Sigmoid colon (tissue), 7 donors: ENCODE data around the gene SERPINB11. TPM values are rescaled to one million over a fixed set of nuclear protein-coding genes. Genes with fewer than 3 reads are reported as not detected.

Source experiments
- DNase-seq: peaks from one replicate; pipeline ENCODE4 v3.0.0-alpha.2; 2019
- H3K27ac ChIP-seq, 4 donors: fragments of 200-600 bp; sonication (generic); one replicate each; pipeline ENCODE4 v1.5.1; 2016 to 2019; ENCODE audit warnings: mild to moderate bottlenecking in 1 of 4
- H3K27me3 ChIP-seq, 3 donors: fragments of 200-600 bp; sonication (generic); one replicate each; pipeline ENCODE4 v1.5.1; 2019; ENCODE audit warnings: mild to moderate bottlenecking in 1 of 3
- H3K36me3 ChIP-seq, 4 donors: fragments of 200-600 bp; sonication (generic); one replicate each; pipeline ENCODE4 v1.5.1; 2016 to 2019
- H3K4me1 ChIP-seq, 4 donors: fragments of 200-600 bp; sonication (generic); one replicate each; pipeline ENCODE4 v1.5.1; 2017 to 2019
- H3K4me3 ChIP-seq, 4 donors: fragments of 200-600 bp; sonication (generic); one replicate each; pipeline ENCODE4 v1.5.1; 2017 to 2019; ENCODE audit warnings: mild to moderate bottlenecking in 2 of 4, moderate library complexity in 1 of 4
- H3K9me3 ChIP-seq, 4 donors: fragments of 200-600 bp in 3 of 4; sonication (generic) in 3 of 4; one replicate each; pipeline versions ENCODE4 v1.5.1 to v1.6.1; 2013 to 2019
- EP300 ChIP-seq, 4 donors: sonication (generic); formaldehyde crosslinking; IDR thresholded peaks; one replicate each; pipeline ENCODE4 v1.6.1; 2017; ENCODE audit warnings: antibody characterized with exemption in 4 of 4
- POLR2A ChIP-seq, 2 donors: fragments of 450-650 bp; IDR thresholded peaks; one replicate each; pipeline ENCODE4 v1.6.1; 2016; ENCODE audit warnings: antibody characterized with exemption in 2 of 2, mild to moderate bottlenecking in 2 of 2, moderate library complexity in 2 of 2
- POLR2AphosphoS5 ChIP-seq, 4 donors: sonication (generic); formaldehyde crosslinking; IDR thresholded peaks; one replicate each; pipeline ENCODE4 v1.6.1; 2017; ENCODE audit warnings: antibody characterized with exemption in 4 of 4
- WGBS, 2 donors: extraction: QIAGEN DNeasy Blood & Tissue Kit; methylation state at CpG; one replicate each; pipeline ENCODE4 v1.1.7; 2013; 5-methylcytosine and 5-hydroxymethylcytosine counted together
- intact Hi-C: fragments of 100-400 bp; cut with DNase I; formaldehyde crosslinking; loops from one replicate; pipeline ENCODE4 v1.15.1; 2023
- polyA plus RNA-seq, 3 donors: library from polyadenylated mRNA; stranded (reverse); fragments of 200-250 nt; gene quantifications; one replicate each; pipeline ENCODE4 v1.2.3, GENCODE V29; 2013
- total RNA-seq, 4 donors: library from RNA; depleted of rRNA; stranded (reverse); fragments of >200 nt; gene quantifications; one replicate each; pipeline ENCODE4 v1.1.0, GENCODE V29; 2016
- TF ChIP-seq, protein P1 (sequence below), 4 experiments: fragments of 450-650 bp in 3 of 4; fragments of 200-600 bp in 1 of 4; IDR thresholded peaks; one replicate each; pipeline ENCODE4 v1.5.1; 2016 to 2019; ENCODE audit warnings: antibody characterized with exemption in 4 of 4, mild to moderate bottlenecking in 3 of 4, moderate library complexity in 2 of 4
- donor health status: healthy with polysubstance abuse.
- donor health status: Bipolar disorder and iron deficiency.
- donor health status: healthy.

The SERPINB11 gene
- total and polyA plus RNA-seq, 7 donors: not detected

DNA sequence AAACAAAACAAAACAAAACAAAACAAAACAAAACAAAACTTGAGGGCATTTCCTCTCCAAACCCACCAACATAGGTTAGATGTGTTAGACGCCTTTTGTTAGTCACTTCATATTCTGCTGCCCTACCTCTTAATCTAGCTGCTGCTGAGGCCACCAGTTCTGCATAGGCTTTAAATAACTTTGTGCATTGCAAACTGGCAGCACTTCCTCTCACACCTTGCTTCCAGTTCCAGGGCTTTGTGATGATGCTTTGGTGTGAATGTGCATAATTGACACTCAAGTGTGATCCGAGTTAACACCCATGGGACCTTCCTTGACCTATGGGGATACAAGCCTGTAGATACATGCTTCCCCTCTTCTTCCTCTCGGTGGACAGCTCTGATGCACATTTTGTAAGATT, 2.3 kb upstream of the SERPINB11 start:
- 73 to 77% methylated on average over 3 of the region's 3 CpGs for WGBS, 2 donors
- H3K27ac ChIP-seq: no peak overlapping the region
- intact Hi-C loops: no loop called here

DNA sequence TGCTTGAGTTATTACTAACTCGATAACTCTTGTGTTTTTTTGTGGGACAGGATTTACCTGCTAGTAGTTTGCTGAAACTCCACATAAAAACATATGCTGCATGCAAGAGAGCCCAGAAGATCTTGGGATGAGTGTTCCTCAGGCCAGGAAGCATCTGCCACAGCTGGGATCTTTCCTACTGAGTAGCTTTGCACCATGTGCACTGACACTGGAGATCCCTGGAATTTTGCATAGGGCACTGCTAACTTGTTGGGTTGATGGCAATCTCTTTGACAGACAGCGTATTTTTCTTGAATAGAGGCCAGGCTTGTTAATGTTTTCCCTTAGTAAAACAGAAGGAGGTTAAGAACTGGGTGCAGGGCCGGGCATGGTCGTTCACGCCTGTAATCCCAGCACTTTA, 808 bp upstream of the SERPINB11 start:
- intact Hi-C loops: no loop called here
- Histone ChIP-seq H3K27ac (no peak overlapping the region), H3K4me1 (peaks cover 0 to 14% (median 0%) of the 10 kb centered on the region in 4 donors), H3K9me3 (no peaks in the 10 kb centered on the region), H3K27me3 (no peaks in the 10 kb centered on the region), H3K36me3 (no peaks in the 10 kb centered on the region), H3K4me3 (no peak overlapping the region)
- no peak for TF ChIP-seq POLR2A (IDR thresholded peaks at IDR 0.05)
- TF ChIP-seq EP300 (IDR thresholded peaks at IDR 0.05): no peak
- TF ChIP-seq POLR2AphosphoS5 (IDR thresholded peaks at IDR 0.05): no peak
- TF ChIP-seq, protein P1, sequence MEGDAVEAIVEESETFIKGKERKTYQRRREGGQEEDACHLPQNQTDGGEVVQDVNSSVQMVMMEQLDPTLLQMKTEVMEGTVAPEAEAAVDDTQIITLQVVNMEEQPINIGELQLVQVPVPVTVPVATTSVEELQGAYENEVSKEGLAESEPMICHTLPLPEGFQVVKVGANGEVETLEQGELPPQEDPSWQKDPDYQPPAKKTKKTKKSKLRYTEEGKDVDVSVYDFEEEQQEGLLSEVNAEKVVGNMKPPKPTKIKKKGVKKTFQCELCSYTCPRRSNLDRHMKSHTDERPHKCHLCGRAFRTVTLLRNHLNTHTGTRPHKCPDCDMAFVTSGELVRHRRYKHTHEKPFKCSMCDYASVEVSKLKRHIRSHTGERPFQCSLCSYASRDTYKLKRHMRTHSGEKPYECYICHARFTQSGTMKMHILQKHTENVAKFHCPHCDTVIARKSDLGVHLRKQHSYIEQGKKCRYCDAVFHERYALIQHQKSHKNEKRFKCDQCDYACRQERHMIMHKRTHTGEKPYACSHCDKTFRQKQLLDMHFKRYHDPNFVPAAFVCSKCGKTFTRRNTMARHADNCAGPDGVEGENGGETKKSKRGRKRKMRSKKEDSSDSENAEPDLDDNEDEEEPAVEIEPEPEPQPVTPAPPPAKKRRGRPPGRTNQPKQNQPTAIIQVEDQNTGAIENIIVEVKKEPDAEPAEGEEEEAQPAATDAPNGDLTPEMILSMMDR (IDR thresholded peaks at IDR 0.05): no peak
- DNase-seq: no peak
- 37 to 72% methylated on average over 5 of the region's 5 CpGs for WGBS, 2 donors

More for the DNA sequence above, 2.3 kb upstream of the SERPINB11 start:
- H3K36me3 ChIP-seq: no peaks in the 10 kb centered on the region
- no peak for TF ChIP-seq EP300 (IDR thresholded peaks at IDR 0.05)
- TF ChIP-seq POLR2AphosphoS5 (IDR thresholded peaks at IDR 0.05): no peak
- TF ChIP-seq, protein P1 (IDR thresholded peaks at IDR 0.05): no peak
- no peak for TF ChIP-seq POLR2A (IDR thresholded peaks at IDR 0.05)
- H3K4me1 ChIP-seq: peaks cover 0 to 4% (median 0%) of the 10 kb centered on the region in 4 donors
- no peak for DNase-seq
- no peaks in the 10 kb centered on the region for H3K9me3 ChIP-seq
- no peak overlapping the region for H3K4me3 ChIP-seq
- no peaks in the 10 kb centered on the region for H3K27me3 ChIP-seq

DNA sequence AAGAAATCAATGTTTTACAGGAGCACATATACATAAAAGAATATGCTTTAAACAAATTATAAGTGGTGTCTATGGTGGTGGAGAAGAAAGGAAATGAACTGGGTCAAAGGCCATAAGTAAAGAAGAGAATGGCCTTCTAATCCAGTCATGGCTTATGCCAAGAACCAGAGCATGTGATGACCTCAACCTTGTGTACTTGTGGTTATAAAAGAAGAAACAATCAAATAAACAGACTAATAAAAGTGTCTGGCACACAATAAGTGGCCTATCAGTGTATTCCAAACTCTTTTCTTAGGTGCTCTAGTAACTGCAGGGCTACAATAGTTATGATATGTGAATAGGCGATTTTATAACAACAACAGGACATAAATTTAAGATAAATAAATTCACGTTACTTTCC, 2.6 kb downstream of the SERPINB11 start:
- no peak for DNase-seq
- Histone ChIP-seq H3K27me3 (no peaks in the 10 kb centered on the region), H3K9me3 (no peaks in the 10 kb centered on the region), H3K4me1 (peaks cover 0 to 14% (median 0%) of the 10 kb centered on the region in 4 donors), H3K4me3 (no peak overlapping the region), H3K36me3 (no peaks in the 10 kb centered on the region), H3K27ac (peak overlapping the region in 1 of 4 donors; percentile 20)
- 22 to 62% methylated on average over 2 of the region's 2 CpGs for WGBS, 2 donors
- intact Hi-C loops: no loop called here
- TF ChIP-seq POLR2A (IDR thresholded peaks at IDR 0.05) (no peak), EP300 (IDR thresholded peaks at IDR 0.05) (no peak), POLR2AphosphoS5 (IDR thresholded peaks at IDR 0.05) (no peak)
- TF ChIP-seq, protein P1 (IDR thresholded peaks at IDR 0.05): no peak

DNA sequence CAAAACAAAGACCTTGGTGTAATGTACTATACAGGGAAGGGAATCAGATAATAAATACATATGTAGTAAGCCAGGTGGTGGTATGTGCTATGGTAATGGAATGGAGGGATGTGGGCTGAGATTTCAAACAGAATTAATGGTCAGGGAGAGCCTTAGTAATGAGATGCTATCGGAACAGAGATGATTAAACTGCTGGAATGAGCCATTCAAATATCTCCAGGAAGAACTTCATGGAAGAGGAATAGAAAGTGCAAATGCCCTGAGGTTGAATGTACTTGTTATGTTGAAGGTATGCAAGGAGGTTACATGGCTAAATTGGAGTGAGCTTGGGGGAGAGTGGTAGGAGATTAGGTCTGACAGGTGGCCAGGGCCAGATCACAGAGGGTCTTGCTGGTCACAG, 5.1 kb downstream of the SERPINB11 start:
- TF ChIP-seq, protein P1 (IDR thresholded peaks at IDR 0.05): no peak
- TF ChIP-seq POLR2A (IDR thresholded peaks at IDR 0.05) (no peak), POLR2AphosphoS5 (IDR thresholded peaks at IDR 0.05) (no peak), EP300 (IDR thresholded peaks at IDR 0.05) (no peak)
- Histone ChIP-seq H3K27me3 (no peaks in the 10 kb centered on the region), H3K36me3 (no peaks in the 10 kb centered on the region), H3K4me1 (peaks cover 0 to 14% (median 0%) of the 10 kb centered on the region in 4 donors), H3K27ac (no peak overlapping the region), H3K9me3 (no peaks in the 10 kb centered on the region), H3K4me3 (no peak overlapping the region)
- no peak for DNase-seq
- WGBS, 2 donors: 90 to 95% methylated on average over 1 of the region's 1 CpG
- intact Hi-C loops: no loop called here

DNA sequence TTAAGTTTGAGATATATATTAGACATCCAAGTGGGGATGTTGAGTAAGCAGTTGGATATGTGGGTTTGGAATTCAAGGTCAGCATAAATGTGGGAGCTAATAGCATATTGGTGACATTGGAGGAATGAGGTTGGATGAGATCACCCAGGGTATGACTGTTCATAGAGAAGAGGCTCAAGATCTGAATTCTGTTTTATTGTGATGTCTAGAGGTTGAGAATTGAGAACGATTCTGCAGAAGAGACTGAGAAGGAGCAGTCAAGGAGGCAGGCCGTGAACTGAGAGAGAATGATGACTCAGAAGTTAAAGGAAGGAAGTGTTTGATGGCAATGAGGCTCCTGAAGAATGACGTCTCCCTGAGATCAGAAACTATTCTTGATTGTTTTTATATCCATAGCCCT, 5.9 kb downstream of the SERPINB11 start:
- DNase-seq: no peak
- WGBS, 2 donors: 60 to 68% methylated on average over 3 of the region's 3 CpGs
- H3K4me3 ChIP-seq: no peak overlapping the region
- intact Hi-C loops: no loop called here
- no peaks in the 10 kb centered on the region for H3K27me3 ChIP-seq
- peaks cover 0 to 14% (median 0%) of the 10 kb centered on the region in 4 donors for H3K4me1 ChIP-seq
- no peak for TF ChIP-seq POLR2AphosphoS5 (IDR thresholded peaks at IDR 0.05)
- TF ChIP-seq, protein P1 (IDR thresholded peaks at IDR 0.05): no peak
- no peak for TF ChIP-seq POLR2A (IDR thresholded peaks at IDR 0.05)
- no peak for TF ChIP-seq EP300 (IDR thresholded peaks at IDR 0.05)
- no peak overlapping the region for H3K27ac ChIP-seq
- no peaks in the 10 kb centered on the region for H3K9me3 ChIP-seq
- H3K36me3 ChIP-seq: no peaks in the 10 kb centered on the region
